Liver (tissue), 9 donors: ENCODE measurements around the gene SGMS1. TPM values are rescaled to one million over a fixed set of nuclear protein-coding genes. Genes with fewer than 3 reads are reported as not detected.

Experiments
- DNase-seq: peaks from one replicate; pipeline ENCODE4 v3.0.0-alpha.2; 2017; ENCODE audit warnings: low spot score
- H3K27ac ChIP-seq, 2 donors: one replicate each; pipeline ENCODE4 v1.7.0; 2013; ENCODE audit warnings: inconsistent platforms in 2 of 2, low read length in 2 of 2, control low read depth in 1 of 2, low read depth in 1 of 2, mild to moderate bottlenecking in 1 of 2
- H3K27me3 ChIP-seq, 4 donors: one replicate each; pipeline versions ENCODE4 v1.6.1 to v1.7.0; 2013; ENCODE audit warnings: low read length in 3 of 4, inconsistent platforms in 1 of 4, mild to moderate bottlenecking in 1 of 4, moderate library complexity in 1 of 4; ENCODE audit not compliant: control insufficient read depth in 4 of 4, insufficient read depth in 4 of 4
- H3K36me3 ChIP-seq, 4 donors: one replicate each; pipeline versions ENCODE4 v1.6.1 to v1.7.0; 2013; ENCODE audit warnings: low read length in 3 of 4, mild to moderate bottlenecking in 3 of 4, low read depth in 1 of 4, moderate library complexity in 1 of 4; ENCODE audit not compliant: control insufficient read depth in 4 of 4, insufficient read depth in 3 of 4
- H3K4me1 ChIP-seq, 4 donors: one replicate each; pipeline versions ENCODE4 v1.6.1 to v1.7.0; 2013; ENCODE audit warnings: low read length in 3 of 4, mild to moderate bottlenecking in 3 of 4, moderate library complexity in 1 of 4; ENCODE audit not compliant: control insufficient read depth in 4 of 4, insufficient read depth in 4 of 4
- H3K4me3 ChIP-seq, 3 donors: one replicate each; pipeline versions ENCODE4 v1.6.1 to v1.7.0; 2013; ENCODE audit warnings: low read length in 3 of 3, control low read depth in 1 of 3, low read depth in 1 of 3, mild to moderate bottlenecking in 1 of 3
- H3K9ac ChIP-seq, 2 donors: one replicate each; pipeline ENCODE4 v1.7.0; 2013; ENCODE audit warnings: low read length in 2 of 2, mild to moderate bottlenecking in 2 of 2, moderate library complexity in 2 of 2, control low read depth in 1 of 2, low read depth in 1 of 2
- H3K9me3 ChIP-seq, 4 donors: one replicate each; pipeline versions ENCODE4 v1.6.1 to v1.7.0; 2013; ENCODE audit warnings: low read length in 3 of 4; ENCODE audit not compliant: control insufficient read depth in 4 of 4
- FOXA2 ChIP-seq: IDR thresholded peaks from 2 replicates; pipeline ENCODE4 v1.6.1; 2016; ENCODE audit warnings: antibody characterized with exemption
- GABPA ChIP-seq, 2 donors: IDR thresholded peaks in 1 of 2; conservative IDR thresholded peaks in 1 of 2; 2 replicates each; pipeline ENCODE4 v1.6.1; 2016; ENCODE audit warnings: antibody characterized with exemption in 2 of 2, mild to moderate bottlenecking in 1 of 2, moderate library complexity in 1 of 2
- HNF4A ChIP-seq, 2 donors: conservative IDR thresholded peaks; 2 replicates each; pipeline ENCODE4 v1.6.1; 2016; ENCODE audit warnings: antibody characterized with exemption in 2 of 2, mild to moderate bottlenecking in 2 of 2
- JUND ChIP-seq, 2 donors: IDR thresholded peaks; 2 replicates each; pipeline ENCODE4 v1.6.1; 2016; ENCODE audit warnings: antibody characterized with exemption in 2 of 2
- NR2F2 ChIP-seq: IDR thresholded peaks from 2 replicates; pipeline ENCODE4 v1.6.1; 2016; ENCODE audit warnings: antibody characterized with exemption
- SP1 ChIP-seq: IDR thresholded peaks from 2 replicates; pipeline ENCODE4 v1.6.1; 2018; ENCODE audit warnings: antibody characterized with exemption, mild to moderate bottlenecking
- YY1 ChIP-seq: IDR thresholded peaks from 2 replicates; pipeline ENCODE4 v1.6.1; 2016; ENCODE audit warnings: antibody characterized with exemption, mild to moderate bottlenecking
- WGBS: extraction: QIAGEN DNeasy Blood & Tissue Kit; methylation state at CpG from one replicate; pipeline ENCODE4 v1.1.7; 2013; 5-methylcytosine and 5-hydroxymethylcytosine counted together
- polyA plus RNA-seq, 2 donors: library from polyadenylated mRNA; stranded (reverse) in 1 of 2; unstranded in 1 of 2; fragments of 200-250 nt in 1 of 2; fragments of >200 nt in 1 of 2; fragmentation: Nextera tagmentation in 1 of 2; extraction: Ambion mirVana in 1 of 2; gene quantifications; one replicate each; pipeline versions ENCODE4 v1.2.1 to v1.2.3, GENCODE V29; 2013 to 2015
- total RNA-seq, 2 donors: library from RNA; depleted of rRNA; stranded (reverse); fragments of >200 nt; gene quantifications; one replicate each; pipeline ENCODE4 v1.2.3, GENCODE V29; 2014
- TF ChIP-seq, protein P1 (sequence below): IDR thresholded peaks from 2 replicates; pipeline ENCODE4 v1.6.1; 2016; ENCODE audit warnings: antibody characterized with exemption
- TF ChIP-seq, protein P2 (sequence below): IDR thresholded peaks from 2 replicates; pipeline ENCODE4 v1.6.1; 2016; ENCODE audit warnings: antibody characterized with exemption
- TF ChIP-seq, protein P3 (sequence below): IDR thresholded peaks from 2 replicates; pipeline ENCODE4 v1.6.1; 2016; ENCODE audit warnings: antibody characterized with exemption, mild to moderate bottlenecking
- TF ChIP-seq, protein P4 (sequence below): IDR thresholded peaks from 2 replicates; pipeline ENCODE4 v1.6.1; 2016; ENCODE audit warnings: antibody characterized with exemption
- TF ChIP-seq, protein P5 (sequence below): fragments of 150-350 bp; IDR thresholded peaks from 2 replicates; pipeline ENCODE4 v1.5.1; 2017; ENCODE audit warnings: improper control_type of control experiment, low read depth, low read length; ENCODE audit not compliant: missing input control
- donor health status: healthy.
- donor health status: healthy.
- donor health status: healthy.
- donor health status: healthy.
- donor health status: healthy.

SGMS1 gene
- total and polyA plus RNA-seq, 4 donors = 6.8 to 98.2 (median 21.1) TPM

DNA sequence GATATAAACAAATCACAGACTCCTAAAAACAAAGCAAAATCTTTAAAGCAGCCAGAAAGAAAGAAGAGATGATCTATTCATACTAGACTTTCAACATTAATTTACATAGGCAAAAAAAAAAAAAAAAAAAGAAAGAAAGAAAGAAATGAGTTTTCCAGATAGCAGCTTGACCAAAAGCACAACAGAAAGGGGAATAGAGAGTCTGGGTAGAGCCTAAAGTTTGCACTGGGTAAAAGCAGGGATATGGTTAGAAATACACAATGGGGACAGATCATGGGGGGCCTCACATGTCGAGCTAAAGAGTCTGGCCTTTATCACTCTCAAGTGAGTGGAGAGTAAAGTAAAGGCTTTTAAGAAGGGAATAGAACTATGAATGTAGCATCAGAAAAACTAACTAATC is 169.8 kb downstream of the SGMS1 start:
- Histone ChIP-seq H3K27me3 (no peaks in the 10 kb centered on the region), H3K27ac (no peak overlapping the region), H3K9me3 (no peaks in the 10 kb centered on the region), H3K4me3 (no peak overlapping the region), H3K36me3 (peaks cover 0 to 5% (median 1%) of the 10 kb centered on the region in 4 donors), H3K4me1 (peaks cover 0 to 2% (median 0%) of the 10 kb centered on the region in 4 donors), H3K9ac (no peak overlapping the region)
- TF ChIP-seq, protein P1, sequence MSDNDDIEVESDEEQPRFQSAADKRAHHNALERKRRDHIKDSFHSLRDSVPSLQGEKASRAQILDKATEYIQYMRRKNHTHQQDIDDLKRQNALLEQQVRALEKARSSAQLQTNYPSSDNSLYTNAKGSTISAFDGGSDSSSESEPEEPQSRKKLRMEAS = no peak
- no peak for TF ChIP-seq SP1
- TF ChIP-seq GABPA (IDR thresholded peaks at IDR 0.05 in 1 of 2, conservative IDR thresholded peaks at IDR 0.05 in 1 of 2) = no peak
- no peak for TF ChIP-seq JUND (IDR thresholded peaks at IDR 0.05)
- TF ChIP-seq NR2F2 = no peak
- no peak for TF ChIP-seq YY1
- TF ChIP-seq, protein P2, sequence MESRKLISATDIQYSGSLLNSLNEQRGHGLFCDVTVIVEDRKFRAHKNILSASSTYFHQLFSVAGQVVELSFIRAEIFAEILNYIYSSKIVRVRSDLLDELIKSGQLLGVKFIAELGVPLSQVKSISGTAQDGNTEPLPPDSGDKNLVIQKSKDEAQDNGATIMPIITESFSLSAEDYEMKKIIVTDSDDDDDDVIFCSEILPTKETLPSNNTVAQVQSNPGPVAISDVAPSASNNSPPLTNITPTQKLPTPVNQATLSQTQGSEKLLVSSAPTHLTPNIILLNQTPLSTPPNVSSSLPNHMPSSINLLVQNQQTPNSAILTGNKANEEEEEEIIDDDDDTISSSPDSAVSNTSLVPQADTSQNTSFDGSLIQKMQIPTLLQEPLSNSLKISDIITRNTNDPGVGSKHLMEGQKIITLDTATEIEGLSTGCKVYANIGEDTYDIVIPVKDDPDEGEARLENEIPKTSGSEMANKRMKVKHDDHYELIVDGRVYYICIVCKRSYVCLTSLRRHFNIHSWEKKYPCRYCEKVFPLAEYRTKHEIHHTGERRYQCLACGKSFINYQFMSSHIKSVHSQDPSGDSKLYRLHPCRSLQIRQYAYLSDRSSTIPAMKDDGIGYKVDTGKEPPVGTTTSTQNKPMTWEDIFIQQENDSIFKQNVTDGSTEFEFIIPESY = no peak
- TF ChIP-seq, protein P3, sequence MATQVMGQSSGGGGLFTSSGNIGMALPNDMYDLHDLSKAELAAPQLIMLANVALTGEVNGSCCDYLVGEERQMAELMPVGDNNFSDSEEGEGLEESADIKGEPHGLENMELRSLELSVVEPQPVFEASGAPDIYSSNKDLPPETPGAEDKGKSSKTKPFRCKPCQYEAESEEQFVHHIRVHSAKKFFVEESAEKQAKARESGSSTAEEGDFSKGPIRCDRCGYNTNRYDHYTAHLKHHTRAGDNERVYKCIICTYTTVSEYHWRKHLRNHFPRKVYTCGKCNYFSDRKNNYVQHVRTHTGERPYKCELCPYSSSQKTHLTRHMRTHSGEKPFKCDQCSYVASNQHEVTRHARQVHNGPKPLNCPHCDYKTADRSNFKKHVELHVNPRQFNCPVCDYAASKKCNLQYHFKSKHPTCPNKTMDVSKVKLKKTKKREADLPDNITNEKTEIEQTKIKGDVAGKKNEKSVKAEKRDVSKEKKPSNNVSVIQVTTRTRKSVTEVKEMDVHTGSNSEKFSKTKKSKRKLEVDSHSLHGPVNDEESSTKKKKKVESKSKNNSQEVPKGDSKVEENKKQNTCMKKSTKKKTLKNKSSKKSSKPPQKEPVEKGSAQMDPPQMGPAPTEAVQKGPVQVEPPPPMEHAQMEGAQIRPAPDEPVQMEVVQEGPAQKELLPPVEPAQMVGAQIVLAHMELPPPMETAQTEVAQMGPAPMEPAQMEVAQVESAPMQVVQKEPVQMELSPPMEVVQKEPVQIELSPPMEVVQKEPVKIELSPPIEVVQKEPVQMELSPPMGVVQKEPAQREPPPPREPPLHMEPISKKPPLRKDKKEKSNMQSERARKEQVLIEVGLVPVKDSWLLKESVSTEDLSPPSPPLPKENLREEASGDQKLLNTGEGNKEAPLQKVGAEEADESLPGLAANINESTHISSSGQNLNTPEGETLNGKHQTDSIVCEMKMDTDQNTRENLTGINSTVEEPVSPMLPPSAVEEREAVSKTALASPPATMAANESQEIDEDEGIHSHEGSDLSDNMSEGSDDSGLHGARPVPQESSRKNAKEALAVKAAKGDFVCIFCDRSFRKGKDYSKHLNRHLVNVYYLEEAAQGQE = no peak
- DNase-seq = no peak
- 92% methylated on average over 1 of the region's 1 CpG for WGBS

DNA sequence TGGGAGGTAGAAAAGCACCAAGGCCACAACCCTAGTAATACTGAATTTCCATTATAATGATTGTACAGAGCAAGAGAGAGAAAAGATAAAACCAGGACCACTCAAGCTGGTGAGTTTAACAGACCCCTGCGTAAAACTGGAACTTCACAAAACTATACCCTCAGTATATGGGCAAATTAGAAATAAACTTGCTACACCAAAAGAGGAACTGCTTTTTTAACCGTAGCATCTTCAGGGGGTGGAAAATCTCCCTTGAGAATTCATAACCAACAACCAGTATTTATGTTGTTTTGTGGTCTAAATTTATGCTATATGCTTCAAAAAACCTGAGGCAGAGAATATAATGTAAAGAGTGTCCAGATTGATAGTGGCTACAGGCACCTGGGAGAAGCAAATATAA is 171.2 kb downstream of the SGMS1 start:
- WGBS = 92% methylated on average over 2 of the region's 2 CpGs
- Histone ChIP-seq H3K4me1 (peaks cover 0 to 2% (median 0%) of the 10 kb centered on the region in 4 donors), H3K36me3 (peaks cover 0 to 3% (median 0%) of the 10 kb centered on the region in 4 donors), H3K27me3 (no peaks in the 10 kb centered on the region), H3K27ac (no peak overlapping the region), H3K9me3 (no peaks in the 10 kb centered on the region), H3K4me3 (no peak overlapping the region), H3K9ac (no peak overlapping the region)
- DNase-seq = no peak
- TF ChIP-seq, protein P4, sequence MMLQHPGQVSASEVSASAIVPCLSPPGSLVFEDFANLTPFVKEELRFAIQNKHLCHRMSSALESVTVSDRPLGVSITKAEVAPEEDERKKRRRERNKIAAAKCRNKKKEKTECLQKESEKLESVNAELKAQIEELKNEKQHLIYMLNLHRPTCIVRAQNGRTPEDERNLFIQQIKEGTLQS = no peak
- TF ChIP-seq YY1 (no peak), GABPA (IDR thresholded peaks at IDR 0.05 in 1 of 2, conservative IDR thresholded peaks at IDR 0.05 in 1 of 2) (no peak), HNF4A (conservative IDR thresholded peaks at IDR 0.05) (no peak), JUND (IDR thresholded peaks at IDR 0.05) (no peak), NR2F2 (no peak), FOXA2 (no peak)
- TF ChIP-seq, protein P1 = no peak
- TF ChIP-seq, protein P5, sequence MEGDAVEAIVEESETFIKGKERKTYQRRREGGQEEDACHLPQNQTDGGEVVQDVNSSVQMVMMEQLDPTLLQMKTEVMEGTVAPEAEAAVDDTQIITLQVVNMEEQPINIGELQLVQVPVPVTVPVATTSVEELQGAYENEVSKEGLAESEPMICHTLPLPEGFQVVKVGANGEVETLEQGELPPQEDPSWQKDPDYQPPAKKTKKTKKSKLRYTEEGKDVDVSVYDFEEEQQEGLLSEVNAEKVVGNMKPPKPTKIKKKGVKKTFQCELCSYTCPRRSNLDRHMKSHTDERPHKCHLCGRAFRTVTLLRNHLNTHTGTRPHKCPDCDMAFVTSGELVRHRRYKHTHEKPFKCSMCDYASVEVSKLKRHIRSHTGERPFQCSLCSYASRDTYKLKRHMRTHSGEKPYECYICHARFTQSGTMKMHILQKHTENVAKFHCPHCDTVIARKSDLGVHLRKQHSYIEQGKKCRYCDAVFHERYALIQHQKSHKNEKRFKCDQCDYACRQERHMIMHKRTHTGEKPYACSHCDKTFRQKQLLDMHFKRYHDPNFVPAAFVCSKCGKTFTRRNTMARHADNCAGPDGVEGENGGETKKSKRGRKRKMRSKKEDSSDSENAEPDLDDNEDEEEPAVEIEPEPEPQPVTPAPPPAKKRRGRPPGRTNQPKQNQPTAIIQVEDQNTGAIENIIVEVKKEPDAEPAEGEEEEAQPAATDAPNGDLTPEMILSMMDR = no peak
